ENCODE data around the gene FAM53B. TPM values are rescaled to one million over a fixed set of nuclear protein-coding genes. Genes with fewer than 3 reads are reported as not detected.
"Not testable (repeated sequence)": the region's sequence is repeated elsewhere in the genome, so short reads cannot be mapped to it uniquely, and the experiment has no call there.

The FAM53B gene
- total RNA-seq, 1 donor from 2014 or later = 24.1 TPM

DNA sequence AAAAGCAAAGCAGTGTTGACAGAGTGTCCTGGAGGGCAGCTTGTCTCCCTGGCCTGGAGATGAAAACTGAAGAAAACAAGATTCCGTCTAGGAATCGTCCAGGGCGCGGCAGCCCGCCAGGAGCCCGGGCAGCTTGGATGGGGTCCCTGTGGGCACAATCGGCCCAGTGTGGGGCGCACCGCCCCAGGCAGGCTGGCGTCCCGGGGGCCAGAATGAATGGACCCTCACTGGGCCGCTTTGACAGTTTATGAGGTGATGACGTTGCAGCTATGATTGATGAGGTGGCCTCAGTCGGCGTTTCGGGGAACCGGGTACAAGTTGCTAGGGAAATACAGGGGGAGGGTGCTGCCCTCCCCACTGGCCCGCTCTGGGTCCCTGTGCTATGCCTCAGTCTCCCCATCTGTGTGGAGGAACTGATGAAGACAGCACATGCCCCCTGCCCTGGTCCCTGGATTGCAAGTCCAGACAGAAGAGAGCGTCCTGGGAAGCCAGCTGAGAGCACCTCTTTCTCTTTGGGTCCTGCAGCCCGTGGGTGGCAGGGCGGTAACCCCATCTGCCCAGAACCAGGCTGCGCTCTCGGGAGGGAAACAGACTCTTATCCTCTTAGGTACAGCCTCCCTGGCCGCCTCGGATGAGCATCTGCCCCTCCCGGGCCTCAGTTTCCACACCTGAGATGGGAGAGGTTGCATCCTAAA lies 151.3 kb downstream of the FAM53B start:
- intact Hi-C loops (cut with micrococcal nuclease) = no loop called here

DNA sequence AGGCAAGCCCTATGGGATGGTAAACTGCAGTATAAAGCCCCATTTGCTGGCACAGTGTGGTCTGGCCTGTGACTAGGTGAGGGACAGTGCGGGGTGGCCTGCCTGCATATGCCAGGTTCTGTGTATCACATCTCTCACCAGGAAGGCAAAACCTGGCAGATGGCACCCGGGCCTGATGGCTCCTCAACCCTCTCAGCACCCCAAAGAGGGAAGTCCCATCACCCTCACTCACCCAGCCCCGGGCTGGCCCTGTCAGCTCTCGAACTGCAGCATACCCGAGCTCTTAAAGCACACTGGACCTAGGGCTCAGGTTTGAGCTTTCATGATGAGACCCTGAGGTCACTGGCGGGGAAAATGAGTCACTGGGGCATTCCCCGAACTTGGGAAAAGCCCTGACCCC lies 152.1 kb downstream of the FAM53B start:
- intact Hi-C loops (cut with micrococcal nuclease) = no loop called here

DNA sequence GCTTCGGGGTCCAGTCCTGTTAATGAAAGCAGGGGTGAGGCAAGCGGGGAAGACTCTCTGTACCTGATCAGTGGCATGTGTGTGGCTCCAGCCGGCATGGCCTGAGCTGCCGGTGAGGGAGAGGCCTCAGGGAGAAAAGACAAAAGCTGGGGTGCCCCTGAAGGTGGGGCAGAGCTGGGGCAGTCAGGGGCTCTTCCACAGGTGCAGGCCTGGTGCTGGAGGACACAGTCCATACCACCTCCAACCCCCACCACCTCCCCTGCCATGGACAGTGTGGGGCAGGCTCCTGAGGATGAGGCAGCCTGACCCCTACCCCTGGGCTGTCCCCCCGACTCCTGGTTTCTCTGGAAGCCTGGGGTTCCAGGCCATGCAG lies 153.1 kb downstream of the FAM53B start:
- intact Hi-C loops (cut with micrococcal nuclease) = no loop called here

DNA sequence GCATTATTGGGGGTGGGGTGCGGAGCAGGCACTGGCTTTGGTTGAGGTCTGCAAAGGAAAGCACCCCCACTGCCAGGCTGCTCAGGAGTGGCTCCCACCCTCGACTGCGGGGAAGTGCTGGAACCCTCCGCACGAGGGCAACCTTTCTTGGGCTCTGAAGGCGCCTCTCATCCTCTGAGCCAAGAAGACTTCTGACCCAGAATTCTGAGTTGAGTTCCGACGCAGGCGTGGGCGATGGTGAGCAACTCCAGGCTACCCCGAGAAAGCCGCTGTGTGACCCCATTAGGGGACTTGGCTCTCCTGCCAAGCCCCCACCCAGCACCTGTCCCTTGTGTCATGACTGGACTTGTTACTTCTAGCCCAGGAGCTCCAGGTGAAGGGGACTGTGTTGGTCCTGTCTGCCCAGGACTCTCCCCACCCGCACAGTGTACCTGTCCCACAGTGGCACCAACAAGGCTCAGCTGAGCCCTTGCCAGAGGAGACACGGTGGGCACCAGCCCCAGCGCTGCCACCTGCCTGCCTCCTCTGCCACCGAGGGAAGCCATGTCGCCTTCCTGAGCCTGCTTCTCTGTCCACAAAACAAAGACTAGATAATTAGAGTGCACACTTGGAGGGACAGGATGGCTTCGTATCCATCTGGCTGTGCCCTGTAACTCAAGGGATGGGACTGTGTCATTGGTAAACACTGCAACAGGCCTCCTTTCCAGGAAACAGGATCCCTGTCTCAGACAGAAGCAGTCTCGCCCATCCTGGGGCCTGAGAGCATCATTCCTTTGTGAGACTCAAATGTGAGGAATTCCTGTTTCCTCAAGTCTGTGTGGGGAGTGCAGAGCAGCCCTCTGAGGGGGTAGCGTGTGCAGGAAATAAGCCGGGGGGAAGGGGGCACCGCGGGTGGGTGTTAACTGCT lies 153.7 kb downstream of the FAM53B start:
- intact Hi-C loops (cut with micrococcal nuclease) = no loop called here

DNA sequence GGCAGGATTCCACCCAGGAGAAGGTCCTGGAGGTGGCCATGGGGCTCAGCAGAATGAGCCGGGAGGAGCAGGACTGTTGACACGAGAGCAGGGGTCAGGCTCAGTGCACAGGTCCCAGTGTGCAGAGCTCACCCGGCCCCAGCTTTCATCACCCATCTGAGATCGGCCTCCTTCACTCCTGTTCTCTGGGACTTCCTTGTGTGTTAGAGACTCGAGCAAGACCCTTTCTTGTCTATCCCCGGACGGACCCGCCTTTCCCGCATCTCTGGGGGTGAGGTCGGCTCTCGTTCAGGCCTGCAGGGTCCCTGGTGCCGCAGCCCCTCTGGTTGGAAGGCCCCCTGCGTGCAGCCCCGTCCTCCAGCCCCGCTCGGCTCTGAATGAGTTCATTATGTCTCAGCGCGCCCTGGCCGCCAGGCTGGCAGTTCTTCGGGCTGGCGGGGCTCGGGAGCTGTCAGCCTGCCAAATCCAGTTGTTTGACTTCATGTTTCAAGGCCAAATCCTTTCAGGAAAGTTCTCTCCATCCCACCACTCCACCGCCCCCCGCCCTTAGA lies 154.6 kb downstream of the FAM53B start:
- intact Hi-C loops (cut with micrococcal nuclease) = no loop called here

DNA sequence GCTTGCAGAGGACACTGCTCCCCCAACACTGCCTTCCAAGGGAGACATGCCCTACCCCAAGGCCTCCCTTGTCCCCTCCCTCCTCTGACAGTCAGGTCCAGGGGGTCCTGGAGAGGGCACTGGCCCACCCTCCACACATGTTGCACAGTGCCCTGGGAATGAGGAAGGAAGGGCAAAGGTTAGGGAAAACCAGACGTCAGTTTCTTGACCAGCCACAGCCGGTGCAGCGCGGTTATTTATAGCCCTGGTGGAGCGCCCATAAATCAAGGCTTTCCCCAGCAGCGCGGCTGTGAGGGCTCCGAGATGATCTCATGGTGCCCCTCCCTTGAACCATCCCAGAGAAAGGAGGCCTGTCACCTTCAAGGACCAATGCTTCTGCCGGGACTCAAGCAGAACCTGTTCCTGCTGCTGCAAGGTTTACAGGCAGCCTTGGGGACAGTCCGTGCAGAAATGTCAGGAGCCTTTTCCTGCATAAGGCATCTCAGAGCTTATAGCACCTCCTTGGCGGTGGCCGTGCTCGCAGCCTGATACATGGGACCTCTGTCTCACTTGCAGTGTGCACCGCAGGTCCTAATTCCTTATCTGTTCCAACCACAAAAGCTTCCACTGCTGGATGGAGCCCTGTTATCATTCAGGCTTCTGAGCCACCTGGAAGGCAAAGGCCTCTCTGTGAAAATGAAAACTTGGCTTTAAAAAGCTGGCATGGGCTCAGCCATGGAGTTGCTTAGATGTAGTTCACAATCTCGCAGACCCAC lies 155.3 kb downstream of the FAM53B start:
- intact Hi-C loops (cut with micrococcal nuclease) = no loop called here

DNA sequence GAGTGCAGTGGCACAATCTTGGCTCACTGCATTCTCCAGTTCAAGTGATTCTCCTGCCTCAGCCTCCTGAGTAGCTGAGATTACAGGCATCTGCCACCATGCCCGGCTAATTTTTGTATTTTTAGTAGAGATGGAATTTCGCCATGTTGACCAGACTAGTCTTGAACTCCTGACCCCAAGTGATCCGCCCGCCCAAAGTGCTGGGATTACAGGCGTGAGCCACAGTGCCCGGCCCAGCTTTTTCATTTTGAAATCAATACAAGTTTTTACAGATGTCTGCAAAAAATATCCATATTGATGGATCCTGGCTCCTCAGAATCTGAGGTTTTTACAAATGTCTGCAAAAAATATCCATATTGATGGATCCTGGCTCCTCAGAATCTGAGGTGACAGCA lies 155.8 kb downstream of the FAM53B start:
- intact Hi-C loops (cut with micrococcal nuclease) = not testable (repeated sequence)

DNA sequence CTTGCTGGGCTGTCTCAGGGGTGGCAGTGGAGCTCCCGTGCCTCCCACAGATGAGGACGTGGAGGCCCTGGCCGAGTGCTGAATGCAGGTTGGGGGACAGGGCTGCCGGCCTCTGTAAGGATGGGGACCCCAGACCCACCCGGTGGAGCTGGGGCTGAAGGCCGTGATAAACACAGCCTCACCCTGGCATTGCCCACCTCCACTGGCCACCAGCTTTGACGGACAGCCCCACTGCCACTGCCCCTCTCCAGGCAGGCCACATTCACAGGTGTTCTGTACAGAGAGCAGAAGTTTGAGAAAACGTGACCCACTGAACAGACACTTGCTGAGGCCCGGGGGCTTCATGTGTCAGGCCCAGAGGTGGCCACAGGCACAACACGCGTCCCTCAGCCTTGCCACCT lies 156.4 kb downstream of the FAM53B start:
- intact Hi-C loops (cut with micrococcal nuclease) = no loop called here

DNA sequence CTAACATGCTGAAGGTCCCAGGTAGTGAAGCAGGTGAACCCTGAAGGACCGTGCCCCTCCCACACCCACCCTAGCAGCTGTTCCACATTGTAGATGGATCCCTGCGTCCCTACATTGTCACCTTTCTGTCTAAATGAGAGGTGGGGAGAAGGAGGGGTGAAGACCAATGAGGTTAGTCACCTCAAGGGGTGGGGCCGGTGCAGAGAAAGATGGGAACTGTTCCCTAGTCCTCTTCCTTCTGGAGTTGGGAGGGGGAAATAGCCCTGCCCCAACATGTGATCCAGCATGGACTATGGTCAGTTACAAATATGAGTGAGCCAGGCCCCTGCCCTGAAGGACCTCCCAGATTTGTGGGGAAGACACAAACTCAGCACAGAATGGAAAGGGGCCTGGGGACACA lies 158.0 kb downstream of the FAM53B start:
- intact Hi-C loops (cut with micrococcal nuclease) = no loop called here

DNA sequence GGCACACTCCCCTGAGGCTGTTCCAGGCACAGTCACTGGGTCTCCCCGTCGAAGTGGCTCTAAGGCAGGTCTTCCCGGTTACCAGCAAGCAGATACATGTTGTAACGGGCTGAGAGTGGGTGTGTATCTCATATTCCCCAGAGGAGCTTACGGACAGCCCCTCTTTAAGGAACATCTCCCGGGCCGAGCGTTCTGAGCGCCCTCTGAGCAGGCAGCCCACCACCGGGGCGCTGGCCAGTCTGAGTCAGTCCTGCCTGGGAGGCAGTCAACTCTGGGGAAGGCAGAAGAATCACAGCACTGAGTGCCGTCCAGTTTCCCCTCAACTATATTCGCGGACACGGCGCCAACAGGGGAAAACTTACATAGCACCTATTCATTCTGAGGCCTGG lies 165.2 kb downstream of the FAM53B start:
- intact Hi-C loops (cut with micrococcal nuclease) = no loop called here

DNA sequence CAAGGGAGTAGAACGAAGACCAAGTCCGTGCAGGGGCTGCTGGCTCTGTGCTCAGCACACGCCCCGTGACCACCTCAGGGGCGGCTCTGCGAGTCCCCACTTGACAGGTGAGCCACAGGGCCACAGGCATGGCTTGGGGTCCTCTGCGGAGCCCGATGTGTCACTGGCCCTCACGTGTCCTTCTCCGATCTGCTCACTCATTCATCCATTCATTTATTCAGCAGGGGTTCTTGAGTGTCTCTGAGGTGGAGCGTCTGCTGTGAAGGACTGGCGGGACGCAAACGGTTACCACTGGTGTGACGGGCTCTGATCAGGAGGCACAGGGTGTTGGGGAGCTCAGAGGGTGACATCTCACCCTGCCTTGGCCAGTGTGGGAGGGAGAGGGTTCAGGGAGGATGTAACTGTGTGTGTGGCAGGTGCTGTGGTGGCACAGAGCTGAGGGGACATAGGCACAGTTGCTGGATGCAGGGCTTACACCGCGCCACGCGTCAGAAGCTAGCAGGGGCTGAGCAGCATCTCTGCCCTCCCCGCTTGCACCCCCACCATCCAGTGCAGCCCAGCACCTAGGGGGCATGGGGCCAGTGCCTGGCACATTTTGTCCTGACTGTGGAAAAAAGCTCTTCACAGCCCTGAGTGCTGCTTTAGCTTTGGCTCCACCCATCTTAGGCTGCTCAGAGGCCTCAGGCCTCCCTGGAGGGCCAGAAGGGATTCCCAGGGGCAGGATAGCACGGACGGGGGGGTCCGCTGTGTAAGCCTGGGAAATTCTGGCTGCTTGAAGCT lies 165.8 kb downstream of the FAM53B start:
- intact Hi-C loops (cut with micrococcal nuclease) = no loop called here

DNA sequence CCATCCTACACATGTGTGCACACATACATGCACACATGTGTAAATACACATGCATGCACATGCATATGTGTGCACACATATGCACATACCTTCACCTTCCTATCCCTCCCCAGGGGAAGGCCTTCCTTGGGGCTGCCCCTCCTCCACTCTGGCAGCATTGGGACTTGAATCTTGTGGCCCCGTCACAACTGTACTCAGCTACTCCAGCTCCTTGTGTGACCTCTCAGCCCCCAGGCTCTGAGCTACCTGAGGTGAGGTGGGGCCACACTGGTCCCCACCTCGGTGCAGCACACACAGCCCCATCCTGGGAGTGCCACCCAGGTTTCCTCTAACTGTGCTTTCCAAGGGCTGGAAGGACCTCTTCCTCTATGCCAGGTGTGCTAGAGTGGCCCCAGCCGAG lies 166.5 kb downstream of the FAM53B start:
- intact Hi-C loops (cut with micrococcal nuclease) = no loop called here

DNA sequence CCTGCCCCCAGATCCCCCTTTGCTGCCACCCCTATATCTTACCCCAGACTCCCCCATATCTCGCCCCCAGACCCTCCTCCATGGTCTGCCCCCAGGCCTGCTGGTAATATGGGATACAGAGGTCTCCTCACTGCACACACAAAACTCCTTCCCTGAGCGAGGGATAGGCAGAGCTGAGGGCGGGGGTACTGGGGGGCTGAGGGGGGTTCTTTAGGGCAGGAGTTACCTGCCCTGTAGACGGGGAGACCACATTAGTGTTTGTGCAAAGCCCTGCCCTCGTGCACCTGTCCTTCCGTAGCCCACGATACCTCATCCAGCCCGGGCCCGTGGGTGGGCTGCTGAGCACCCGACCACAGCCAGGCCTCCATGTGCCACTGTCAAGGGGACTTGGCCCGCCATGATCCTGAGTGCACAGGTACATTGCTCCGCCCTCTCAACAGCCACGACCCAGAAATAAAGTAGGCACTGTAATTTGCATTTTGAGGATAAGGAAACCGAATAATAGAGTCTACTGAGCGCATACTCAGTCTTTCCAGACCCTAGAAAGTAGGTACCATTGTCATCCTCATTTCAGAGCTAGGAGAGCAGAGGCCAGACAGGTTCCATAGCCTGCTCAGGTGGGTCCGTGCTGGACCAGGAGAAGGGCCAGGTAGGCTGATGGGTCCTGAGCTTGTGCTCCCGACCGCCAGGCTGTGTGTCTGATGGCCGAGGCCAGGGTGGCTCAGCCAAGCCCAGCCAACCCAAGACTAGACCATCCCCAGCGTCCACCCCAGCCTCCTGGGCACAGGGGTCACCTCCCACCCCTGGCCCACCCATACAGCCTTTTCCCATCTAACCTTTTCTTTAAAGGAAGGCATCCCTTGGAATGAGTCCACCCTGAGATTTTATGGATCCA lies 167.4 kb downstream of the FAM53B start:
- intact Hi-C loops (cut with micrococcal nuclease) = no loop called here

DNA sequence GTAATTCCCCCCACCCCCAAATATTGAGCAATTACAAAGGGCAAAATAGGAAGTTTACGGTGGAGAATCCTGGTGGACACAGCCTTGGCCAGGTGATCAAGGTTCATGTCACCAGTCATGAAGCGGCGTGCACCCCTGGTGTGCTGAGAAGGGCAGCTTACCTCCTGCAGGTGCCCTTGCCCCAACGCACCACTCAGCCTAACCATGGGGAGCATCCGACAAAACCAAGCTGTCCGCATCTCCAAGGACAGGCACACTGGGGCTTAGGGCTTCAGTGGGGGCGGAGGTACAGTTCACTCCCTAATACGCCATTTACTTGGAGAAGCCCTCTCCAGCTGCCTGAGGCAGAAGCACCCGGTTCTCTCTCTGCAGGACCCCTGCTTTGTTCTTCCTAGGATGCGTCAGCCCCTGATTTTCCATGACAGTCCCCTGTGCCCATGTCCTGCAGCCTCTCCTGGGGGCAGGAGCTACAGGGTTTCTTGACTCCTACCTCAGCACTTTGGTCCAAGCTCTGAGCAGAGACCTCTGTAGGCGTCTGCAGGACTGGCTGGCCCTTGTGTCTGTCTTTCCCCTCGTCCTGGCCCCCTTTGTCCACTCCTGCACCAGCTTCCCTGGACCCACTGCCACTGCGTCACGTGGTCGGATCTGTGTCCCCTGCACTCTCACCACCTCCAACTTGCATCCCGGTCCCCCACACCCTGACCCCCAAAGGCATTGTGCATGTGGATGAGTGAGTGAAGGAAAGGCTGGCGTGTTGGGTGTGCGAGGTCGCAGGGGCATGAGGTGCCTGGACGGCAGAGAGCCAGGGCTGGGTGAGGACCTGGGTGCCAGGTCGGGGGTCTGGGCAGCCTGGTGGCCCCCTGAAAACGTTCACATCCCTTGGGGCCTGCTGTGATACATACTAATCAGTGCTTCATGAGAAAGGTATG lies 168.8 kb downstream of the FAM53B start:
- intact Hi-C loops (cut with micrococcal nuclease) = no loop called here

DNA sequence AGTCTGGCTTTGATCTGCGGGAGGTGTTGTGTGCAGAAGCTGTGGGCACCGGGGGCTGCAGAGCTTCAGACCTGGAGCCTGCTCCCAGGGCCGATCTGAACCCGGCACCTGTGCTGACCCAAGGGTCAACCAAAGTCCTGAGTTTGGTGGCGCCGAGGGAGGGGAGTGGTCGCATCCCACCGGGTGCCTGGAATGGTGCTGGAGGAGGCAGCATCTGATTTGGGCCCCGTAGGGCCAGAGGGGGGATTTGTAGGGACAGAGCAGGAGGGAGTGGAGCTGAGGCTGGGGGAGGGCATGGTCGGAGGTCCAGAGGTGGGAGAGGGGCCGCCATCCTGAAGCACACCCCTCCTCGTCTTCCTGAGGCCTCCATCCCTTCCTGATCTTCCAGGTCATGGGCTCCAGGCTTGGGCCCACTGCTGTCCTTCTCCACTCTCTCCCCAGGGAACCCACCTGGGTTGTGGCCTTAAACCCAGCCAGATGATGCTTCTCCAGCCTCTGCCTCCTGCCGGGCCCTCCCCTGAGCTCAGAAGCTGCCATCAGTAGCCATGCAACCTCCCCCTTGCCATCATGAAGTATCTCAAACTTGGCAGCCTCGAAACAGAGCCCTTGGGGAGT lies 169.6 kb downstream of the FAM53B start:
- intact Hi-C loops (cut with micrococcal nuclease) = no loop called here

DNA sequence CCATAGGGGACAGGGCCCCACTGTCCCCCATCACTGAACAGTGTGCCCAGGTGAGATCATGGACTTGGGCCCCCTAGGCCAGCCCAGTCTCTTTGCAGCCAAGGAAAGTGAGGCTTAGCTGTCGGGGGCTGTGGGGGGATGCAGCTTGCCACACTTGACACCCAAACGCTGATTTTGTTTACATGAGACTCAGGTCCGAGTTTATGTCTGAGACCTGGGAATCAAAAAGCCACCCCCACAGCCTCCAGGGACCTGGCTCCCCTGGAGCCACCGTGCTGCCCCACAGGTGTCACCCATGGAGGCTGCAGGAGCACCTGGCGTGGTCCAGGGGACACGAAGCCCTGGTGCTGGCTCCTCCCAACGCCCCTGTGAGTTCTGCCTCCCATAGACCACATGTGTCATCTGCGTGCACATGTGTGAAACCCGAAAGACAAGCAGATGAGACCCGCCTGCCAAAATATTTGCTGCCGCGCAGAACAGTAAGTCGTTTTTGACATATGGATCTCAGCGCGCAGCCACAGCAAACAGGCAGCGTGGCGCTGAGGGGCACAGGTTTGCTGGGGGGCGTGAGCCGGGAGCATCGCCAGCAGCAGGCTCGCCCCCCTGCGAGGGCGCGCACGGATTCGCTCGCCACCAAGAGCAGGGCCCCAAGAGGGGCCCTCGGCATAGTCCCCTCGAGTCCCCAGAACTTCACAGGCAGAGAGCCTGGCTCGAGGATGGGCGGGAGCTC lies 170.3 kb downstream of the FAM53B start:
- intact Hi-C loops (cut with micrococcal nuclease) = no loop called here

DNA sequence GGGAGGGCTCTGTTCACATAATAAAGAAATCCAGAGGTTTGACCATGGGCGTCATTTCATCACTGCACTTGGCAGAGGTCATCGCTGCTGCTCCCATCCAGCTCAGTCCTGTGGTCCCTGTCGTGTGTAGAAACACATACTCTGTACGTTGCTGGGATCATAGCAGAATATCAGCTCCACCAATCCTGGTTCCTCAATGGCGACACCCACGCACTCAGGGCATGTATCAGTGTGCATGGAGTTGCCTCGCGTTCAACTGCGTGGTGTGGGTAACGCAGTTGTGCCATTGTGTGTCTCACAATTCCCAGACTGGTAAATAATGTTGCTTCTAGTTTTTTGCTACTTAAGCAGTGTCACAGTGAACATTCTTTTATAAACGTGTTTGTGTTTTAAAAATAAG lies 171.4 kb downstream of the FAM53B start:
- intact Hi-C loops (cut with micrococcal nuclease) = no loop called here

DNA sequence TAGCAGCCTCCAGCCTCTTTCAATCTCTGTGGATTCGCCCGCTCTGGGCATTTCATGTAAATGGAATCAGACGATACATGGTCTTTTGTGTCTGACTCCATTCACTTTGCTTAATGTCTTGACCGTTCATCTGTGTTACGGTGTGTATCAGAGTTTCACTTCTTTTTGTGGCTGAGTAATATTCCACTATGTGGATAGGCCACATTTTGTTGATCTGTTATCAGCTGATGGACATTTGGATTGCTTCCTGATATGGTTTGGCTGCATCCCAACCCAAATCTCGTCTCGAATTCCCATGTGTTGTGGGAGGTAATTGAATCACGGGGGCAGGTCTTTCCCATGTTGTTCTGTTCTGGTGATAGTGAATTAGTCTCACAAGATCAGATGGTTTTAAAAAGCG lies 173.5 kb downstream of the FAM53B start:
- intact Hi-C loops (cut with micrococcal nuclease) = no loop called here

Data from T-helper 2 cell treated with Interferon-gamma antibody and Interleukin-4, amounts not matched to agents 100 ng/mL and 5 ng/mL, for 36 hours (primary cell).